Measurements from ENCODE around the gene H19.

H19 gene

DNA sequence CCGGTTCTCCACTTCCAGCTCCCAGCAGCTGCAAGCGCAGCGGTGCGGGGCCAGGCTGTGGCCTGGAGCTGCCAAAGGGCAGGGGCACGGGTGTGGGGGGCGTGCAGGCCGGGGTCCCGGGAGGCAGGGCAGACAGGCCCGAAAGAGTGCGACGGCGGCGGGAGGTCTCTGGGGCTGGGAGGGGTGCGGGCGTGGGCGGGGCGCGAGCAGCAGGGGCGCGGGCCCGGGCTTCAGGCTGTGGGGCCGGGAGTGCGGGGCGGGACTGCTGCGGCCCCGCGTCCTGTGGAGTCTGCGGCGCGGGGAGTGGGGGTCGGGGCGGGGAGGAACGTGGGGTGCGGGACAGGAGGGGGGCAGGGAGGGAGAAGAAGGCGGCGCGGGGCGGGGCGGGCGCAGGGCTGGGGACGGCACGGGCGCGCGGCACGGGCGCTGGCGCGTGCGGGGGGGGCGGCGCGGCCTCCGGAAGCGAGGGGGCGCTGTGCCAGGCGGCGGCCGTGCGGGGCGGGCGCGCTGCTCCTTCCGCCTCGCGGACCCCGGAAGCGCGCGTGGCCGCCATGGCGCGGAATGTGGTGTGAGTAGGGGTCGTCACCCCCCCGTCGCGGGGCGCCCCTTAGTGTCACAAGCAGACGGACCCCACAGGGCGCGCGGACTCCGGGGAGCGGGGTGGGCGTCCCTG, 50.7 kb downstream of the H19 start, which contains the start of gene MRPL23:
Gene MRPL23, plus strand, starts transcription at position 521 of the 673 bp plus-strand sequence. Its CDS starts 31 bp downstream, at position 552.
- DNase-seq: peak in 1 of 2 donors; percentile 37

Data from CD4-positive, alpha-beta T cell treated with Interleukin-4 for 1 hour (primary cell).